Neuronal stem cell (in vitro differentiated cells): ENCODE measurements around the gene SORCS2.
A peak's percentile ranks its signal among the peaks of the same experiment; 100 is the strongest.

ENCODE experiments used
- DNase-seq: peaks from one replicate; pipeline ENCODE4 v3.0.0-alpha.2; 2013; ENCODE audit warnings: low spot score
- H2AFZ ChIP-seq: one replicate; pipeline ENCODE4 v1.6.1; 2013; ENCODE audit warnings: mild to moderate bottlenecking, low read length, inconsistent platforms
- H2AK5ac ChIP-seq: 2 replicates; pipeline ENCODE4 v1.6.1; 2013; ENCODE audit warnings: low read depth, mild to moderate bottlenecking, inconsistent platforms, low read length, moderate library complexity, mixed read lengths
- H2BK120ac ChIP-seq: 2 replicates; pipeline ENCODE4 v1.6.1; 2013; ENCODE audit warnings: low read depth, mild to moderate bottlenecking, inconsistent platforms, low read length, moderate library complexity, mixed read lengths
- H2BK12ac ChIP-seq: one replicate; pipeline ENCODE4 v1.6.1; 2013; ENCODE audit warnings: low read length, inconsistent platforms
- H2BK15ac ChIP-seq: 2 replicates; pipeline ENCODE4 v1.6.1; 2013; ENCODE audit warnings: mild to moderate bottlenecking, low read length, inconsistent platforms, mixed read lengths
- H2BK5ac ChIP-seq: one replicate; pipeline ENCODE4 v1.6.1; 2013; ENCODE audit warnings: inconsistent platforms, mild to moderate bottlenecking, low read length, moderate library complexity
- H3K14ac ChIP-seq: one replicate; pipeline ENCODE4 v1.6.1; 2013; ENCODE audit warnings: low read length, inconsistent platforms
- H3K18ac ChIP-seq: 2 replicates; pipeline ENCODE4 v1.6.1; 2013; ENCODE audit warnings: low read length, inconsistent platforms
- H3K23ac ChIP-seq: 2 replicates; pipeline ENCODE4 v1.6.1; 2013; ENCODE audit warnings: low read depth, mild to moderate bottlenecking, mixed read lengths, low read length, inconsistent platforms; ENCODE audit not compliant: poor library complexity
- H3K27ac ChIP-seq: replicated peaks from 3 replicates; pipeline ENCODE4 v1.5.1; 2013; ENCODE audit warnings: low read length, inconsistent platforms
- H3K27me3 ChIP-seq, 3 experiments: 2 replicates each; pipeline ENCODE4 v1.6.1; 2013; ENCODE audit warnings: low read length in 3 of 3, mild to moderate bottlenecking in 2 of 3, inconsistent platforms in 1 of 3, low read depth in 1 of 3, mixed read lengths in 1 of 3, moderate library complexity in 1 of 3; ENCODE audit not compliant: control insufficient read depth in 3 of 3, insufficient read depth in 3 of 3
- H3K36me3 ChIP-seq, 2 donors: replicated peaks in 1 of 2; 2 replicates each; pipeline ENCODE4 v1.6.1; 2013; ENCODE audit warnings: low read length in 2 of 2; ENCODE audit not compliant: control insufficient read depth in 2 of 2, insufficient read depth in 2 of 2
- H3K4ac ChIP-seq: 2 replicates; pipeline ENCODE4 v1.6.1; 2013; ENCODE audit warnings: inconsistent platforms, mild to moderate bottlenecking, low read length, moderate library complexity
- H3K4me1 ChIP-seq, 2 donors: 1 replicate in 1 of 2; 2 replicates in 1 of 2; pipeline ENCODE4 v1.6.1; 2013; ENCODE audit warnings: low read length in 2 of 2, low read depth in 1 of 2; ENCODE audit not compliant: control insufficient read depth in 2 of 2, insufficient read depth in 1 of 2
- H3K4me2 ChIP-seq: one replicate; pipeline ENCODE4 v1.6.1; 2013; ENCODE audit warnings: mild to moderate bottlenecking, low read length, inconsistent platforms; ENCODE audit not compliant: insufficient read depth, poor library complexity, severe bottlenecking
- H3K4me3 ChIP-seq, 2 donors: 2 replicates each; pipeline ENCODE4 v1.5.1; 2013; ENCODE audit warnings: low read length in 2 of 2, mild to moderate bottlenecking in 2 of 2, inconsistent platforms in 1 of 2, moderate library complexity in 1 of 2
- H3K79me1 ChIP-seq: one replicate; pipeline ENCODE4 v1.6.1; 2013; ENCODE audit warnings: low read depth, mild to moderate bottlenecking, inconsistent platforms, low read length, moderate library complexity
- H3K9ac ChIP-seq: one replicate; pipeline ENCODE4 v1.6.1; 2013; ENCODE audit warnings: mild to moderate bottlenecking, low read depth, low read length, inconsistent platforms; ENCODE audit not compliant: poor library complexity
- H3K9me3 ChIP-seq, 2 donors: replicated peaks in 1 of 2; 2 replicates each; pipeline versions ENCODE3 to v1.6.1; 2013; ENCODE audit warnings: low read length in 2 of 2, mild to moderate bottlenecking in 2 of 2, inconsistent platforms in 1 of 2, low read depth in 1 of 2, mixed read lengths in 1 of 2, moderate library complexity in 1 of 2; ENCODE audit not compliant: control insufficient read depth in 2 of 2, insufficient read depth in 1 of 2
- H4K8ac ChIP-seq: one replicate; pipeline ENCODE4 v1.6.1; 2013; ENCODE audit warnings: low read depth, mild to moderate bottlenecking, inconsistent platforms, low read length, moderate library complexity
- H4K91ac ChIP-seq: one replicate; pipeline ENCODE4 v1.6.1; 2013; ENCODE audit warnings: low read length, low read depth, mild to moderate bottlenecking, inconsistent platforms; ENCODE audit not compliant: poor library complexity
- WGBS, 2 donors: extraction: QIAGEN DNeasy Blood & Tissue Kit; methylation state at CpG; one replicate each; pipeline ENCODE4 v1.1.7; 2013; ENCODE audit warnings: missing lambda C conversion rate in 2 of 2, mixed read lengths in 1 of 2; ENCODE audit not compliant: insufficient read length in 2 of 2, insufficient replicate concordance in 1 of 2; ENCODE audit errors: extremely low coverage in 2 of 2; 5-methylcytosine and 5-hydroxymethylcytosine counted together

SORCS2 gene

GRCh38 chr4:7532043-7532442 lies 339.7 kb downstream of the SORCS2 start:
- no CpG with 5 or more reads among the region's 8 CpGs for WGBS, 2 donors
- H3K4me1 ChIP-seq = peaks cover 0 to 32% of the 10 kb centered on the region in 2 donors

GRCh38 chr4:7533267-7533666 lies 340.9 kb downstream of the SORCS2 start:
- H3K27ac ChIP-seq = no peak overlapping the region
- no peak overlapping the region for H3K4ac ChIP-seq
- H3K27me3 ChIP-seq = peaks cover 0 to 22% (median 0%) of the 10 kb centered on the region in 3 experiments
- H2AK5ac ChIP-seq = peak overlapping the region; percentile 52
- no peaks in the 10 kb centered on the region for H3K36me3 ChIP-seq
- H4K8ac ChIP-seq = no peak overlapping the region
- H3K18ac ChIP-seq = peak overlapping the region; percentile 15
- H2BK12ac ChIP-seq = no peak overlapping the region
- H3K4me1 ChIP-seq = peaks cover 0 to 27% of the 10 kb centered on the region in 2 donors
- H3K4me2 ChIP-seq = no peak overlapping the region
- H3K4me3 ChIP-seq = no peak overlapping the region
- DNase-seq = no peak
- no peak overlapping the region for H2BK5ac ChIP-seq
- no peak overlapping the region for H2BK15ac ChIP-seq
- H3K9ac ChIP-seq = no peak overlapping the region
- WGBS, 2 donors = no CpG with 5 or more reads among the region's 8 CpGs
- H2AFZ ChIP-seq = no peak overlapping the region
- peaks cover 0 to 2% of the 10 kb centered on the region in 2 donors for H3K9me3 ChIP-seq
- H3K79me1 ChIP-seq = no peaks in the 10 kb centered on the region
- H2BK120ac ChIP-seq = no peak overlapping the region
- H3K23ac ChIP-seq = peak overlapping the region; percentile 17
- peak overlapping the region; percentile 47 for H3K14ac ChIP-seq
- H4K91ac ChIP-seq = no peak overlapping the region

More at GRCh38 chr4:7532043-7532442, 339.7 kb downstream of the SORCS2 start:
- Histone ChIP-seq H2BK12ac (no peak overlapping the region), H3K27me3 (peaks cover 0 to 22% (median 0%) of the 10 kb centered on the region in 3 experiments), H3K4ac (no peak overlapping the region), H2BK5ac (no peak overlapping the region), H3K9ac (no peak overlapping the region), H3K27ac (no peak overlapping the region), H3K9me3 (peaks cover 0 to 2% of the 10 kb centered on the region in 2 donors), H3K4me3 (no peak overlapping the region), H4K91ac (no peak overlapping the region), H2AK5ac (no peak overlapping the region), H2BK120ac (no peak overlapping the region), H3K79me1 (no peaks in the 10 kb centered on the region), H3K4me2 (no peak overlapping the region), H3K18ac (peak overlapping the region; percentile 32), H3K23ac (no peak overlapping the region), H2AFZ (no peak overlapping the region), H4K8ac (no peak overlapping the region), H3K36me3 (no peaks in the 10 kb centered on the region), H3K14ac (no peak overlapping the region), H2BK15ac (peak overlapping the region; percentile 30)
- DNase-seq = no peak

- H2AFZ ChIP-seq = no peak overlapping the region
- no peaks in the 10 kb centered on the region for H3K79me1 ChIP-seq
- peak overlapping the region; percentile 15 for H3K18ac ChIP-seq
- H4K91ac ChIP-seq = no peak overlapping the region
- H2BK15ac ChIP-seq = no peak overlapping the region
- no peak overlapping the region for H3K23ac ChIP-seq
- no peak for DNase-seq
- no peak overlapping the region for H3K14ac ChIP-seq
- no peak overlapping the region for H3K4me2 ChIP-seq
- H3K4me1 ChIP-seq = peaks cover 0 to 14% of the 10 kb centered on the region in 2 donors
- no peak overlapping the region for H3K27ac ChIP-seq
- H2AK5ac ChIP-seq = peak overlapping the region; percentile 40
- no peak overlapping the region for H3K4me3 ChIP-seq
- no peak overlapping the region for H4K8ac ChIP-seq
- no peaks in the 10 kb centered on the region for H3K36me3 ChIP-seq
- peak overlapping the region; percentile 60 for H2BK12ac ChIP-seq
- H3K9ac ChIP-seq = no peak overlapping the region
- no peak overlapping the region for H3K4ac ChIP-seq
- no CpG with 5 or more reads among the region's 10 CpGs for WGBS, 2 donors
- peak overlapping the region; percentile 5 for H2BK5ac ChIP-seq
- H3K27me3 ChIP-seq = peaks cover 0 to 19% (median 0%) of the 10 kb centered on the region in 3 experiments
- H2BK120ac ChIP-seq = no peak overlapping the region
- peaks cover 0 to 2% of the 10 kb centered on the region in 2 donors for H3K9me3 ChIP-seq
These were observed 342.8 kb downstream of the SORCS2 start for GRCh38 chr4:7535094-7535493.

GRCh38 chr4:7535619-7536018 lies 343.3 kb downstream of the SORCS2 start:
- peaks cover 0 to 13% of the 10 kb centered on the region in 2 donors for H3K4me1 ChIP-seq
- no peak overlapping the region for H4K91ac ChIP-seq
- H3K9me3 ChIP-seq = peaks cover 0 to 2% of the 10 kb centered on the region in 2 donors
- WGBS, 2 donors = no CpG with 5 or more reads among the region's 11 CpGs
- no peak overlapping the region for H3K14ac ChIP-seq
- H4K8ac ChIP-seq = no peak overlapping the region
- H3K4ac ChIP-seq = no peak overlapping the region
- H3K4me2 ChIP-seq = no peak overlapping the region
- H3K27me3 ChIP-seq = peaks cover 0 to 16% (median 0%) of the 10 kb centered on the region in 3 experiments
- no peak overlapping the region for H2BK12ac ChIP-seq
- H3K36me3 ChIP-seq = no peaks in the 10 kb centered on the region
- H3K18ac ChIP-seq = peak overlapping the region; percentile 7
- H3K79me1 ChIP-seq = peaks cover 2% of the 10 kb centered on the region
- no peak overlapping the region for H3K9ac ChIP-seq
- no peak overlapping the region for H3K27ac ChIP-seq
- H2BK120ac ChIP-seq = no peak overlapping the region
- H3K23ac ChIP-seq = no peak overlapping the region
- no peak overlapping the region for H2BK5ac ChIP-seq
- peak overlapping the region; percentile 77 for H2AK5ac ChIP-seq
- H2BK15ac ChIP-seq = peak overlapping the region; percentile 18
- DNase-seq = no peak
- H3K4me3 ChIP-seq = no peak overlapping the region
- H2AFZ ChIP-seq = no peak overlapping the region
